Endothelial cell of umbilical vein (primary cell): ENCODE data around the gene AFAP1L2. TPM values are rescaled to one million over a fixed set of nuclear protein-coding genes. Genes with fewer than 3 reads are reported as not detected.

Experiments
- BruUV-seq: library from RNA; stranded (reverse); fragments of 400-500 nt; replicated peaks from 2 replicates; lab custom pipeline; 2021; lab: Mats Ljungman, UMichigan
- CTCF ChIA-PET: fragments of 300-600, 350-600 bp; sonication (Branson Sonifier 250); formaldehyde crosslinking; loops from one replicate; lab custom pipeline; 2021; ENCODE audit warnings: antibody characterized with exemption, inconsistent platforms; lab: Charles Lee
- POLR2A ChIA-PET: fragments of 300-600, 350-600 bp; sonication (Branson Sonifier 250); formaldehyde crosslinking; loops from one replicate; lab custom pipeline; 2021; ENCODE audit warnings: antibody characterized with exemption, inconsistent platforms; lab: Charles Lee
- DNase-seq: peaks from one replicate; pipeline ENCODE4 v3.0.0-alpha.2; 2011; ENCODE audit warnings: low read depth, low spot score
- FAIRE-seq: peaks from 2 replicates; lab custom pipeline; 2011; peaks lifted over from hg19 to GRCh38; lab: Jason Lieb, UNC
- H2AFZ ChIP-seq: 2 replicates; pipeline ENCODE4 v1.6.0; 2012; ENCODE audit warnings: low read depth, low read length, control low read depth, inconsistent platforms
- H3K27ac ChIP-seq: 2 replicates; pipeline ENCODE4 v1.5.1; 2011; ENCODE audit warnings: low read depth, mild to moderate bottlenecking, control low read depth, low read length, moderate library complexity; ENCODE audit not compliant: insufficient read depth
- H3K27me3 ChIP-seq, 2 experiments: 2 replicates each; pipeline versions ENCODE4 v1.6.0 to v1.6.1; 2011; ENCODE audit warnings: low read length in 2 of 2, mixed read lengths in 1 of 2; ENCODE audit not compliant: control insufficient read depth in 2 of 2, insufficient read depth in 2 of 2
- H3K36me3 ChIP-seq, 2 experiments: 2 replicates in 1 of 2; 3 replicates in 1 of 2; pipeline ENCODE4 v1.5.1; 2011; ENCODE audit warnings: low read length in 2 of 2, mild to moderate bottlenecking in 1 of 2, moderate library complexity in 1 of 2; ENCODE audit not compliant: control insufficient read depth in 2 of 2, insufficient read depth in 2 of 2; ENCODE audit errors: extremely low read depth in 1 of 2
- H3K4me1 ChIP-seq: 3 replicates; pipeline ENCODE4 v1.5.1; 2011; ENCODE audit warnings: mild to moderate bottlenecking, low read length; ENCODE audit not compliant: control insufficient read depth, insufficient read depth; ENCODE audit errors: extremely low read depth
- H3K4me2 ChIP-seq: 2 replicates; pipeline ENCODE4 v1.6.1; 2011; ENCODE audit warnings: low read length, control low read depth, mixed read lengths; ENCODE audit not compliant: insufficient read depth
- H3K4me3 ChIP-seq, 3 experiments: fragments of 200-600 bp in 1 of 3; sonication (generic), shearing (Covaris generic) in 1 of 3; replicated peaks in 1 of 3; 2 replicates each; pipeline ENCODE4 v1.5.1; 2011 to 2016; ENCODE audit warnings: control low read depth in 3 of 3, low read length in 3 of 3, mild to moderate bottlenecking in 2 of 3, inconsistent platforms in 1 of 3, low read depth in 1 of 3, moderate library complexity in 1 of 3; ENCODE audit not compliant: insufficient read depth in 1 of 3
- H3K79me2 ChIP-seq: 2 replicates; pipeline ENCODE4 v1.6.0; 2012; ENCODE audit warnings: low read length, inconsistent platforms; ENCODE audit not compliant: control insufficient read depth, insufficient read depth
- H3K9ac ChIP-seq: replicated peaks from 2 replicates; pipeline ENCODE3; 2011; ENCODE audit warnings: low read length, control low read depth; ENCODE audit not compliant: insufficient read depth; ENCODE audit errors: extremely low read depth
- H3K9me1 ChIP-seq: replicated peaks from 3 replicates; pipeline ENCODE4 v1.6.0; 2011; ENCODE audit warnings: mild to moderate bottlenecking, low read length; ENCODE audit not compliant: control insufficient read depth, insufficient read depth; ENCODE audit errors: extremely low read depth
- H3K9me3 ChIP-seq: replicated peaks from 2 replicates; pipeline ENCODE4 v1.5.1; 2012; ENCODE audit warnings: low read length, inconsistent platforms; ENCODE audit not compliant: control insufficient read depth, insufficient read depth
- H4K20me1 ChIP-seq: replicated peaks from 2 replicates; pipeline ENCODE3; 2011; ENCODE audit warnings: mild to moderate bottlenecking, low read length; ENCODE audit not compliant: control insufficient read depth, insufficient read depth; ENCODE audit errors: extremely low read depth
- EZH2 ChIP-seq: IDR thresholded peaks from 2 replicates; pipeline ENCODE4 v1.6.1; 2012; ENCODE audit warnings: borderline replicate concordance, low read depth, mild to moderate bottlenecking, moderate library complexity, low read length, inconsistent platforms; ENCODE audit not compliant: severe bottlenecking
- FOS ChIP-seq: IDR thresholded peaks from 2 replicates; pipeline ENCODE4 v1.6.1; 2011; ENCODE audit warnings: mild to moderate bottlenecking, low read length, moderate library complexity, borderline replicate concordance; ENCODE audit not compliant: insufficient read depth
- GATA2 ChIP-seq: IDR thresholded peaks from 2 replicates; pipeline ENCODE4 v1.7.0; 2011; ENCODE audit warnings: low read depth, mild to moderate bottlenecking, moderate library complexity, mixed read lengths, low read length; ENCODE audit not compliant: insufficient read length, insufficient read depth
- JUN ChIP-seq: IDR thresholded peaks from 2 replicates; pipeline ENCODE4 v1.6.1; 2011; ENCODE audit warnings: borderline replicate concordance, low read depth; ENCODE audit not compliant: insufficient read length, insufficient read depth
- MYC ChIP-seq: IDR thresholded peaks from one replicate; pipeline ENCODE4 v1.6.1; 2011; ENCODE audit warnings: mild to moderate bottlenecking, low read depth, low read length
- POLR2A ChIP-seq: IDR thresholded peaks from 2 replicates; pipeline ENCODE4 v1.6.1; 2012; ENCODE audit warnings: low read depth, mild to moderate bottlenecking, control low read depth, low read length
- POLR2AphosphoS5 ChIP-seq: IDR thresholded peaks from 2 replicates; pipeline ENCODE4 v1.6.1; 2012; ENCODE audit warnings: low read depth, mild to moderate bottlenecking, control low read depth, low read length, moderate library complexity; ENCODE audit not compliant: insufficient read depth
- dilution Hi-C: fragments of 300-500 bp; cut with MboI; formaldehyde crosslinking; loops from one replicate; pipeline ENCODE4 v1.15.0; 2019; ENCODE audit warnings: low sequenced_read_pairs; ENCODE audit not compliant: extremely low pct_ligation_motif_present
- intact Hi-C: fragments of 100-400 bp; cut with micrococcal nuclease; formaldehyde crosslinking; loops from one replicate; pipeline ENCODE4 v1.10.0; 2022
- polyA plus RNA-seq, 4 experiments: library from polyadenylated mRNA; depleted of rRNA in 3 of 4; stranded (reverse) in 3 of 4; unstranded in 1 of 4; fragments of >200 nt; gene quantifications; 2 replicates each; pipeline versions ENCODE4 v1.2.1 to v1.2.3, GENCODE V29; 2011 to 2012; ENCODE audit warnings: missing spikeins in 1 of 4
- total RNA-seq: library from RNA; stranded (reverse); gene quantifications from 2 replicates; pipeline ENCODE4 v1.2.3, GENCODE V29; 2021
- TF ChIP-seq, protein P1 (sequence below), 2 donors: IDR thresholded peaks; 1 replicate in 1 of 2; 2 replicates in 1 of 2; pipeline ENCODE4 v1.5.1; 2011; ENCODE audit warnings: low read length in 2 of 2, mild to moderate bottlenecking in 2 of 2, moderate library complexity in 2 of 2, control low read depth in 1 of 2, inconsistent platforms in 1 of 2, low read depth in 1 of 2; ENCODE audit not compliant: insufficient read depth in 1 of 2; ENCODE audit errors: extremely low read depth in 1 of 2
- TF ChIP-seq, protein P2 (sequence below): IDR thresholded peaks from 2 replicates; pipeline ENCODE4 v1.6.1; 2011; ENCODE audit not compliant: insufficient read depth, insufficient read length

AFAP1L2 gene
- total and polyA plus RNA-seq, 2 donors (not counting 3 experiments of a cell fraction or from before 2014, with no cell fraction given): 0.90 to 4.1 TPM

DNA sequence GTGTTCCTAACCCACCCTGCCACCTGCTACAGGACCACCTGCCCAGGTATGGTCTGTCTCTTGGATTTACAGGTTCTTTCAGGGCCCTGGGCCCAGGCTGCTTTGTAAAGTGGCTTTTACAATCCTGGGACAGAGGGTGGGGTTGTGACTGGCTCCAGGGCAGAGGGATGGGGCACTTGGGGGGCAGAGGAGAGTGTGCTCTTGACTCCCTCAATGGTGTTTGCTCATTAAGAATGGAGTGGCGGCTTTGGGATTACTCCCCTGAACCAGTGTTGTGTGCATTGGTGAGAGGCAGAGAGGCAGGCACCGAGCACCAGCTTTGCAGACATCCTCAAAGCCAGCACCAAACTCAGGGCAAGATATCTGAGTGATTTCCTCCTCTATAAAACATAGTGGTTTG lies 121.8 kb downstream of the AFAP1L2 start:
- H3K79me2 ChIP-seq: no peaks in the 10 kb centered on the region
- H3K4me1 ChIP-seq: no peaks in the 10 kb centered on the region
- no peaks in the 10 kb centered on the region for H3K36me3 ChIP-seq
- H3K9me3 ChIP-seq: no peaks in the 10 kb centered on the region
- H3K27ac ChIP-seq: no peak overlapping the region
- H3K9me1 ChIP-seq: no peaks in the 10 kb centered on the region
- TF ChIP-seq JUN (no peak), MYC (no peak), POLR2AphosphoS5 (no peak), EZH2 (no peak), GATA2 (no peak), POLR2A (no peak), FOS (no peak)
- TF ChIP-seq, protein P1, sequence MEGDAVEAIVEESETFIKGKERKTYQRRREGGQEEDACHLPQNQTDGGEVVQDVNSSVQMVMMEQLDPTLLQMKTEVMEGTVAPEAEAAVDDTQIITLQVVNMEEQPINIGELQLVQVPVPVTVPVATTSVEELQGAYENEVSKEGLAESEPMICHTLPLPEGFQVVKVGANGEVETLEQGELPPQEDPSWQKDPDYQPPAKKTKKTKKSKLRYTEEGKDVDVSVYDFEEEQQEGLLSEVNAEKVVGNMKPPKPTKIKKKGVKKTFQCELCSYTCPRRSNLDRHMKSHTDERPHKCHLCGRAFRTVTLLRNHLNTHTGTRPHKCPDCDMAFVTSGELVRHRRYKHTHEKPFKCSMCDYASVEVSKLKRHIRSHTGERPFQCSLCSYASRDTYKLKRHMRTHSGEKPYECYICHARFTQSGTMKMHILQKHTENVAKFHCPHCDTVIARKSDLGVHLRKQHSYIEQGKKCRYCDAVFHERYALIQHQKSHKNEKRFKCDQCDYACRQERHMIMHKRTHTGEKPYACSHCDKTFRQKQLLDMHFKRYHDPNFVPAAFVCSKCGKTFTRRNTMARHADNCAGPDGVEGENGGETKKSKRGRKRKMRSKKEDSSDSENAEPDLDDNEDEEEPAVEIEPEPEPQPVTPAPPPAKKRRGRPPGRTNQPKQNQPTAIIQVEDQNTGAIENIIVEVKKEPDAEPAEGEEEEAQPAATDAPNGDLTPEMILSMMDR (IDR thresholded peaks at IDR 0.05; ENCODE audit: extremely low read depth in 1 of 2, insufficient read depth in 1 of 2, low read depth in 1 of 2, low read length in 2 of 2): no peak
- TF ChIP-seq, protein P2, sequence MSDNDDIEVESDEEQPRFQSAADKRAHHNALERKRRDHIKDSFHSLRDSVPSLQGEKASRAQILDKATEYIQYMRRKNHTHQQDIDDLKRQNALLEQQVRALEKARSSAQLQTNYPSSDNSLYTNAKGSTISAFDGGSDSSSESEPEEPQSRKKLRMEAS: no peak
- CTCF ChIA-PET: interaction anchor here (3.2 kb wide), 1 partner anchor 22 kb away, joined by 9 read pairs; no protein-coding TSS in a partner anchor
- H2AFZ ChIP-seq: no peak overlapping the region
- no peak overlapping the region for H3K4me3 ChIP-seq
- no peak overlapping the region for H3K4me2 ChIP-seq
- H4K20me1 ChIP-seq: no peaks in the 10 kb centered on the region
- intact Hi-C loops (no loop called here), dilution Hi-C loops (no loop called here)
- BruUV-seq: no TSS peak
- FAIRE-seq (no peak), DNase-seq (no peak)
- no peak overlapping the region for H3K9ac ChIP-seq
- peaks cover 0 to 9% of the 10 kb centered on the region in 2 experiments for H3K27me3 ChIP-seq
- POLR2A ChIA-PET: no interaction called here
